G401.6 (cell line): Measurements from ENCODE around the gene FASTK.

Experiments
- FAIRE-seq: peaks from 2 replicates; lab custom pipeline; 2012; peaks lifted over from hg19 to GRCh38; lab: Jason Lieb, UNC

The FASTK gene

GRCh38 chr7:151064454-151064853 is 16.2 kb downstream of the FASTK start:
- no peak for FAIRE-seq

- no peak for FAIRE-seq
Measured at GRCh38 chr7:151063212-151063561, 17.4 kb downstream of the FASTK start.

- FAIRE-seq: peak; percentile 66
Measured at GRCh38 chr7:151062399-151063211, 18.0 kb downstream of the FASTK start.

DNA sequence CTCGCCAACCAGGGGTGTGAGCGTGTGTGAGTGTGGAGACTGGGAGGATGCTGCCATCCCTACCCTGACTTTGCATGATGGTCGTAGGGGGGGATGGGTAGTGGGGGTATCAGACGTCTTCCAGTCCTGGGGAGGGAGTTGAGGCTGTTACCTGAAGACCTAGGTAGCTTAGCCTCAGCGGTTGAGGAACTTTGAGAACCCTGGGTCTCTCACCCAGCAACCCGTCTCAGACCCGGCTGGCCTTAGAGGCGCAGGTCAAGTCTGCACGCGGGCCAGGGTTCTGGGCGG is 18.6 kb downstream of the FASTK start:
- no peak for FAIRE-seq

DNA sequence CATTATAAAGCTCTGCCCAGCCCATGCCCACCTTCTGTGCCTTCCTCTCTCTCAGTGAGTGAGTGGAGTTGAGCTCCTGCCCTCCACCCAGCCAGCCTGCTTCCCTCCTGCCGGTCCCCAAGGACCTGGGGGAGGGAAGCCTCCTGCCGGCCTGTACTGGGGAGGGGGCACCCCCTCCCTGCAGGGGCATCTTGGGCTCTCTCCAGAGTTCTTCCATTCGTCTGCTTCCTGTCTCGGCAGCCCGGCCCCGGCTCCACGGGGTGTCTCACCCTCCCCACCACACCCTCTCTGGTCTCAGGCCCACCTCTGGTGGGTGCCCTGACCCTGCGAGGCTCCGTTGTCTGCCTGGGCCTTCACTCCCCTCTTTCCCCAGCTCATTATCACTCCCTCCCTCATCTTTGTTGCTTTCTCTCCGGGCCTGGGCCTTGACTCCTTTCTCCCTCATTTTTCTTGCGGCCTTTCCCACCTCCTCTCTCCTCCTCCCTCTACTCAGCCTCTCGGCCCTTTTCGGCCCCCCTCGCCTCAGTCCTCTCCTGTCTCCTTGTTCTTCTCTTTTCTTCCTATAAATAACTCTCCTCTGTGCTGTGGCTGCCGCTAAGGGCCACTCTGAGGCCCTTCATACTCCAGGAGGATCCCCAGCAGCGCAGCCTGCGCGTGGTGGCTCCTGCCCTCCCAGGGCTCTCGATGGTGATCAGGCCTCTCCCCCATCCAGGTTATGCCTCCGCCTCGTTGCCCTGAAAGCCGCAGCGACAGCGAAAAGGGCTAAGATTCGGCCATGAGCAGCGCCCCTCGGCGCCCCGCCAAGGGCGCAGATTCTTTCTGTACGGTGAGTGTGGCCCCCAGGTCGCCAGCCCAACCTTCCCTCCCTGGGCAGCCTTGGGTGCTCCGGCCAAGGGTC is 19.1 kb downstream of the FASTK start:
- FAIRE-seq: no peak

- no peak for FAIRE-seq
Measured at GRCh38 chr7:151060416-151061212, 20.0 kb downstream of the FASTK start.

GRCh38 chr7:151060113-151060415 is 20.5 kb downstream of the FASTK start:
- FAIRE-seq: no peak

GRCh38 chr7:151059367-151060112 is 21.1 kb downstream of the FASTK start, which contains the start of gene SLC4A2:
Gene SLC4A2, plus strand, starts transcription at chr7:151059589. Its CDS starts 2,399 bp downstream, at chr7:151061988.
- no peak for FAIRE-seq

GRCh38 chr7:151058781-151059366 is 21.7 kb downstream of the FASTK start:
- no peak for FAIRE-seq

GRCh38 chr7:151057989-151058780 is 22.4 kb downstream of the FASTK start:
- peak; percentile 98 for FAIRE-seq

DNA sequence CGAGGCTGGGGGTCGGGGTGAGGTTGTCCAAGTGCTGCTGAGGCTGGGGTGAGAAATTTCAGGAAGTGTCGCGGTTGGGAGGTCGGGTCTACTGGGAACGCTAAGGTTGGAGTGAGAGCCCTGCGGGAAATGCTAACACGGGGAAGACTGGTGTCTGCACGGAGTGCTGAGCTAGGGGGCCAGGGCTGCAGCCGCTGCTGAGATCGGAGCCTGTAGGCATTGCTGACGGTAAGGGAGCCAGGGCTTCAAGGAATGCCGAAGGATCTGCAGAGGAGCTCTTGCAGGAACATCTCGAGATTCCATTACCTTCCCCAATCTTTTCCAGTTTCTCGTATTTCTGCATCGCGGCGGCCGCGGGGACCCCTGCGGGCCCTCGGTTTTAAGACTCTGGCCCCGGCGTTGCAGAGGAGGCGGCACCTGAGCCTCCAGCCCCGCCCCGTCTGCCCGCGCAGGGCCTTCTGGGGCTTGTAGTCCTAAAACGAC is 23.1 kb downstream of the FASTK start, which contains the start of gene CDK5:
Gene CDK5, minus strand, starts transcription at position 392 of the 483 bp plus-strand sequence. Its CDS starts 49 bp downstream, at position 343.
- FAIRE-seq: no peak

DNA sequence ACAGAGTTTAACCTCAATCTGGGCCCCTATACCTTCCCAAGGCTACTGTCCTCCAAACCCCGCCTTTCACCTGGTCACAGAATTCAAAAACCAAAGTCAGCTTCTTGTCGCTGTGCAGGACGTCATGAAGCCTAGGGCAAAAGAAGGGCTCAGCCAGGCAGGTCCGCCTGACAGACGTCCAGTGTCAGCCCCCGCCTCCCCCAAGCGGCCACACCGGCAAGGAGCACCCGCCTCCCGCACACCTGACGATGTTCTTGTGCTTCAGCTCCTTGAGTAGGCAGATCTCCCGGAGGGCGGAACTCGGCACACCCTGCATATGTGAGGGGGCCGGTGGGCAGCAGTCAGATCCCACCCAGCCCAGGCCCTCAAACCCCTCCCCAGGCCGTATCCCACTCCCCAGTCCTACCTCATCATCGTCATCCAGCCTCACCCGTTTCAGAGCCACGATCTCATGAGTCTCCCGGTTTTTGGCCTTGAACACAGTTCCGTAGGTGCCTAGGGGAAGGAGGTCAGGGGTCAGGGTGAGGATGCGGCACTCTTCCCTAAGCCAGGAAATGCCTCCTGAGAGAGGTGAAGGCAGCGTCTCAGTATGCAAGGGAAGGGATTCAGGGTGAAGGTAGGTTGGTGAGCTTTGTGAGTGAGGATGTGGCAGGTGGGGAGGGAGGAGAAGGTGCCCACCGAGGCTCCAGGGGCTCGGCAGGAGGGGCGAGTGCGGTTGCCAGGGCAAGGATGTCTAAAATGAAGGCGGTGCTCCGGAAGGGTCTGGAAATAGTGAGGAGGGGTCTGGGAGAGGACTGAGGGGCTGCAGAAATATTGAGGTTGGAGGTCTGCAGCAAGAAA is 23.7 kb downstream of the FASTK start:
- FAIRE-seq: no peak

DNA sequence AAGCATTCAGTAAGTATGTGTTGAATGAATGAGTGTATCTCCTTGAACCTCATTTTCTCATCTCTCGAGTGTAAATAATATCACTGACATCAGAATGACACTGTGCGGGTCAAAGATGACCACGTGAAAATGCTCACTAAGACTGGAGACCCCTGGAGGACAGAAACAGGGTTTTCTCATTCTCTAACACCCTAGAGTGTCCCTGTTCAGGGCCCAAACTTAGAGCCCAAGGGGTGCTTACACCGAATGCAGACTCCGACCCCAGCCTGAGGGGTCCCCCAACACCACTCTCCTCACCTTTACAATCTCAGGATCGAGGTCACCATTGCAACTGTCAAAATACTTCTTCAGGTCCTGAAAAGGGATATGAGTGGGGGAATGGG is 24.3 kb downstream of the FASTK start:
- FAIRE-seq: no peak

- FAIRE-seq: no peak
Measured at GRCh38 chr7:151053751-151054150, 26.9 kb downstream of the FASTK start.

- no peak for FAIRE-seq
Measured at GRCh38 chr7:151053096-151053495, 27.5 kb downstream of the FASTK start.

GRCh38 chr7:151051108-151051507 is 29.5 kb downstream of the FASTK start:
- FAIRE-seq: no peak

GRCh38 chr7:151048911-151049463 is 31.6 kb downstream of the FASTK start:
- FAIRE-seq: no peak

GRCh38 chr7:151047976-151048815 is 32.4 kb downstream of the FASTK start, which contains the start of gene ASIC3:
Gene ASIC3, plus strand, starts transcription at chr7:151048531. Its CDS starts 355 bp downstream, at chr7:151048886.
- FAIRE-seq: no peak
